Stimulated activated CD4-positive, alpha-beta T cell treated with anti-CD3 and anti-CD28 coated beads, TNF-alpha, amount 100 ng/mL, for 4 hours (primary cell): ENCODE data around the gene C11orf68.
A peak's percentile ranks its signal among the peaks of the same experiment; 100 is the strongest.

Experiments
- DNase-seq, 3 experiments: peaks; one replicate each; pipeline ENCODE4 v3.0.0-alpha.2; 2020; ENCODE audit warnings: low read depth in 3 of 3

Gene C11orf68

DNA sequence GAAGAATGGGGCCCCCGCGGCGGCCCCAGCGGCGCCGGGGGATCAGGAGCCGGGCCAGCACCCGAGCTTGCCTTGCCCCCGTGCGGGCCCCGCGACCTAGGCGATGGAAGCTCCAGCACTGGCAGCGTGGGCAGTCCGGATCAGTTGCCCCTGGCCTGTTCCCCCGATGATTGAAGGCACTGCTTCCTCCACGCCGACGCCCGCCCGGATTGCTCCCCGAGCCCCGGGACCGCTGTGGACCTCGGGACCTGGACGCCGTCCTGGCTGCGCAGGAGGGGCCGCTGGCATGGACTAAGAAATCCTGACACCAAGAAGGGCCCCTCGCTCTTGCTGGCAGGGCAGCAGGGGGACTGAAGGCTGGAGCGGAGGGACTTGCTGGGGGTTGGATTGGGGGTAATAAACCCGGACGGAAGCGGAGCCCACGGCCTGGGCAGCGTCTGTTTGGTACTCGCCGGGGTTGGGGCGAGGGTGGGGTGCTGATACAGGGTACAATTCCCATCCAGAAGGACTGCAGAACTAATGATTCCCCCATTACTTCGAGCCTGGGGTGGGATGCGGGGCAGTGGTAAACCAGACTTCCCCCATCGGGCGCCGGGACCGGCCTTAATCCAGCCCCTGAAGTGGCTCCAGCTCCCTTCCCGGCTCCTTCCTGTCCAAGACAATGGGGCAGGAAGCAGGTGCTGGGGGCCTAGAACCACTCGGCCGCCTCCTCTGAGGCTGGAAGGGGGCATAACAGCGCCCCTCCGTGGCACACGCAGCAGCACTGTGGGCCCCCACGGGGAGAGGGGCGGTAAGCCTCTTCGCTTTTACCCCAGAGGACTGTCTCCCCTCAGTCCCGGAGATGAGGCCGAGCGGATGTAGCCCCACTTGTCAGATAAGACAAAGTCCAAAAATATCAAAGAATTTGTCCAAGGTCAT, 27.4 kb downstream of the C11orf68 start:
- DNase-seq = peak in 1 of 3 experiments; percentile 53

DNA sequence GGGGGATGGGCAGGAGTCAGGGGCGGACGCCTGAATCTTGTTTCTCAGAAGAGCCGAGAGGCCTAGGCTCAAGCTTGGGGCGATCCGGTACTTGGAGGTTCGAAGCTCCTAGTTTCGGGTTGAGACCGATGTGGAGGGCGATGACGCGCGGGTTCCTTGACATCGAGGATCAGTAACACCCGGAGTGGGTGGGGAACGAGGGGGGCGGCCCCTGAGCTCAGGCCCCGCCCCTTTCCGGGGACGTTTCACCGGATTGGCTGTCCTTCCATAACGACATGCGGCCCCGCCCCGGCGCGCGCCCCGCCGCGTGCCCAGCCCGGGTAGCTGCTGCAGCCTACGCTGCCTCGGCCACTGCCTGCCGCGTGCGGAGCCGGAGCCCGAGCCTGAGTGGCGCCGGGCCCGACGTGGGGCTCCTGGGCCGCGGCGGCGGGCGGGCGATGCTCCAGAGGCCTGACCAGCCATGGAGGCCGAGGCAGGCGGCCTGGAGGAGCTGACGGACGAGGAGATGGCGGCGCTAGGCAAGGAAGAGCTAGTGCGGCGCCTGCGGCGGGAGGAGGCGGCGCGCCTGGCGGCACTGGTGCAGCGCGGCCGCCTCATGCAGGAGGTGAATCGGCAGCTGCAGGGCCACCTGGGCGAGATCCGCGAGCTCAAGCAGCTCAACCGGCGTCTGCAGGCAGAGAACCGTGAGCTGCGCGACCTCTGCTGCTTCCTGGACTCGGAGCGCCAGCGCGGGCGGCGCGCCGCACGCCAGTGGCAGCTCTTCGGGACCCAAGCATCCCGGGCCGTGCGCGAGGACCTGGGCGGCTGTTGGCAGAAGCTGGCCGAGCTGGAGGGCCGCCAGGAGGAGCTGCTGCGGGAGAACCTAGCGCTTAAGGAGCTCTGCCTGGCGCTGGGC, 28.3 kb downstream of the C11orf68 start, which contains the start of gene CCDC85B:
TSS of gene CCDC85B (plus strand) at position 350 of the 895 bp plus-strand sequence. CDS start at position 461, 111 bp downstream.
- peak; percentile 97 to 98 (median 97) for DNase-seq

DNA sequence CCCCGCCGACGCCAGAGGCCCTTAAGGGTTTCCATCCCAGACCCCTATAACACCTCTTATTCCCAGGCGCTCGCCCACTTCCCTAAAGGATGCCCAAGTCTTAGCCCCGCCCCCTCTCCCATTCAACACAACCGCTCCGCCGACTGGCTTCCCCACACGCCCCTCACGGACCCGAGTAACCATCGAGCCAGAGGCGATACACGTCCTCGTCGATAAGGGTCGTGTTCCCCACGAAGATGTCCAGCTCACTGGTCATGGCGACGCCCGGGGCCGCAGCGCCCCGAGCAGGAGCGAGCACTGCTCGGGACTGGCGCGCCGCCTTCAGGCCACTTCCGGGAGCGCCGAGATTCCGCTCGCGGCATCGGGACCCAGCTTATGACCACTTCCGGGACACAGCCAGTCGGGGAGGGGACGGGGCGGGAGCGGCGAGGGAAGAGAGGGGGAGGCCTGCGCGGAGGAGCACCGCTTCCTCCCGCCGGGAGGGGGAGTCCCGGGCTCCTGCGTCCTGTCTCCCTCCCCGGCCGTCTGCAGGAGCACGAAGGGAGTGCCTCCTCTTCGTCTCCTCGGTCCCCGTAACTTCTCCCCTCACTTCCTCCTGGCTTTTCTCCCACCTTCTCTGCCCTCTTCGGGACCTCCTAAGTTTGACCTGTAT, 30.6 kb downstream of the C11orf68 start, which contains the start of gene FIBP:
TSS of gene FIBP (minus strand) at position 309 of the 652 bp plus-strand sequence. CDS start at position 256, 53 bp downstream.
- DNase-seq = peak; percentile 86 to 94 (median 90)

DNA sequence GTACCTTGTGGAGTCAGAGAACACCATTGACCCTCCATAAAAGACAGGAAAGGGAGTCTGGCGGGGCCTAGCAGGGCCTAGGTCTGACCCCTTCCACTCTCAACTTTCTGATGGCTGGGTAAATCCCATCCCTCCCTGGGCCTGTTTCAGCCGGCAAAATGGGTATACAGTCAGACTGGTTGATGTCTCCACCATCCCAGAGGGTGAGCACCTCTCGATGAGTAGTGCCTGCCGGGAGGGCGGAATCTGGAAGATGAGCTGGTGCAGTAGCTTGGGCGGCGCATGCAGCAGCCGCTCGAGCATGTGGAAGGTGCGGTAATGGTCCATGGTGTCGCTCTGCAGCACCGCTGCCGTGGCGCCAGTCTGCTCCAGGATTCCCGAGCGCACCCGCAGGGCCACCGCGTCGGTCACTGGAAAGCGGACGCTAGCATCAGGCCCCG, 31.1 kb downstream of the C11orf68 start:
- DNase-seq = no peak

DNA sequence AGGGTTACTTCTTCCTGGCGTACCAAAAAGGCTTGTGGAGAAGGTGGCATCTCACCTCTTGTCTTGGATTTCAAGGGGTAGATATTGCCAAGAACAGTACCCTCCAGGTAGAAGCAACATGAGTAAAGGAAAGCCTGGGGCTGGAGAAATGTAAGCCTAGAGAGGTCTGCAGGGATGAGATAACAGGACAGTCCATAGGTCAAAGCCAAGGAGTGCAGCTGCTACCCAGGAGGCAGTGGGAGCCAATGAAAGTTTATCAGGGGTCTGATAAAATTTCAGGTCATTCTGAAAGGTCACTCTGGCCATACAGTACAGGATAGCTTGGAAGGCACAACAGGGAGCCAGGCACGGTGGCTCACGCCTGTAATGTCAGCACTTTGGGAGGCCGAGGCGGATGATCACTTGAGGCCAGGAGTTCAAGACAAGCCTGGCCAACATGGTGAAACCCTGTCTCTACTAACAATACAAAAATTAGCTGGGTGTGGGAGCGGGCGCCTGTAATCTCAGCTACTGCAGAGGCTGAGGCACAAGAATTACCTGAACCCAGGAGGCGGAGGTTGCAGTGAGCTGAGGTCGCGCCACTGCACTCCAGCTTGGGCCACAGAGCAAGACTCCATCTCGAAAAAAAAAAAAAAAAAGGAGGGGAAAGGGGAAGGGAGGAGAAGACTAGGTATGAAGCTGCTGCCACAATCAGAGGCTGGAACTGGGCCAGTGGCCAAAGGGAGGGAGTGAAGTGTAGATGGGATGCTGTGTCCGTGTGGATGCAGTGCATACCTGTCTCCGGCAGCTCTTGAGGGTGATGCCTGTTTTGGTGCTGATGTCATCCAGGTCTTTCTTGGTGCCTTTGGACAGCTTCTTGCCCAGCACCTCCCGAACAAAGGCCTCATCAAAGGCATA, 31.8 kb downstream of the C11orf68 start:
- DNase-seq = no peak

DNA sequence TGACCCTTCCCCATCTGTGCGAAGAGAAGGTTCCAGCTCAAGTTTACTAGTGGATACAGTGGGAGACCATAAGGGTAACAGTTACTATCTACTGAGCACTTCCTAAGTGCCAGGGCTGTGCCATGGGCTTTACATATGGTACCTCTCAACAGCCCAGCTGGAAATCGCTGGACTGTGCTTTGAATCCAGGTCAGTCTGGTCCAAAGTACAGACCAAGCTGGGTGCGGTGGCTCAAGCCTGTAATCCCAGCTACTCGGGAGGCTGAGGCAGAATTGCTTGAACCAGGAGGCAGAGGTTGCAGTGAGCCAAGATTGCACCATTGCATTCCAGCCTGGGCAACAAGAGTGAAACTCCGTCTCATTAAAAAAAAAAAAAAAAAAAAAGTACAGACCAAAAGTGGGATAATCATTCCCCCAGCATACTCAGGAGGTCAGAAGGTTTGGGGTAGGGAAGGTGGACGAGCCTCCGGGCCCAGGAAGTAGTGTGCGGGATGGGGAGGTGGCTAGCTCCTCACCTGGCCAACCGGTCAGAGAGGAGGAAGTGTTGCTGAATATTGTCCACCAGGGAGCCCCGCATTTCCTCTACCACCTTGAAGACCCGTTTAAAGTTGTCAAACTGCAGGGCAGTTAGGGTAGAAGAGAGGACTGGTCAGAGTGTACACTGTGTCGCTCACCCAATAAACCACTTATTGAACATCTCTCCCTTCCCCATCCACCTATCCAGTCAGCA, 32.9 kb downstream of the C11orf68 start:
- no peak for DNase-seq

DNA sequence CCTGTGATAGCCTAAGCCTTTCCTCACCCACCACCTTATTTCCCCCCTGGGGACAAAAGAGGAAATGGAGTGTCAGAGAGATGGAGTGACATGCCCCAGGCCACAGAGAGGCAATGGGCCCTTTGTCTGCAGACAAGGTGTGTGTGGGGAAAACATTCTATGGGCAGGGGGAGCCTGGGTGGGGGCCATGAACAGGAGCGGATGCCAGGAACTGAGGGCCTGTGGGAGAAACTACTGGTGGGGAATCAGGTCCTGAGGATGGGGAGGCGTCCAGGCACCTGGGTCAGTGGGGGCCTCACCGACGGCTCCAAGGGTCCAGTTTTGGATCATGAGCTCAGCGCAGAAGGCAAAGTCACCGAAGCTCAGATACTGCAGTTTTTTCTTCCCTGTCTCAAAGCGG, 33.6 kb downstream of the C11orf68 start:
- no peak for DNase-seq

DNA sequence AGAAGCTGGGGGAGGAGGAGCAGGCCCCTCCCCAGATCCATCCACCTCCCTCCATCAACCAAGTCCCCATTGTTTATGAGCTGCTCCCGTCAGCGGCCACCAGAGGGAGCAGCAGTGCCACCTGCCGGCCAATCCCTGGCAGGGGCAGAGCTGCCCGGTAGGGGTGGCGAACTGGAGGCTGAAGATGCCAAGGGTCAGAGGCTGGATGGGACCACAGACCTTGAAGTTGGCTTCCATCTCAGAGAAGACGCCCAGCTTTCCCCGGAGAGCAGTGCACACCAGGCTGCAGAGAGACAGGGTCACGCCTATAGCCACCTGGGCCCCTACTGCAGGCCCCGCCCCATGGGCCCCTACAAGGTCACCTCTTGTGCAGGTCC, 34.2 kb downstream of the C11orf68 start:
- DNase-seq = peak; percentile 63 to 70 (median 67)

DNA sequence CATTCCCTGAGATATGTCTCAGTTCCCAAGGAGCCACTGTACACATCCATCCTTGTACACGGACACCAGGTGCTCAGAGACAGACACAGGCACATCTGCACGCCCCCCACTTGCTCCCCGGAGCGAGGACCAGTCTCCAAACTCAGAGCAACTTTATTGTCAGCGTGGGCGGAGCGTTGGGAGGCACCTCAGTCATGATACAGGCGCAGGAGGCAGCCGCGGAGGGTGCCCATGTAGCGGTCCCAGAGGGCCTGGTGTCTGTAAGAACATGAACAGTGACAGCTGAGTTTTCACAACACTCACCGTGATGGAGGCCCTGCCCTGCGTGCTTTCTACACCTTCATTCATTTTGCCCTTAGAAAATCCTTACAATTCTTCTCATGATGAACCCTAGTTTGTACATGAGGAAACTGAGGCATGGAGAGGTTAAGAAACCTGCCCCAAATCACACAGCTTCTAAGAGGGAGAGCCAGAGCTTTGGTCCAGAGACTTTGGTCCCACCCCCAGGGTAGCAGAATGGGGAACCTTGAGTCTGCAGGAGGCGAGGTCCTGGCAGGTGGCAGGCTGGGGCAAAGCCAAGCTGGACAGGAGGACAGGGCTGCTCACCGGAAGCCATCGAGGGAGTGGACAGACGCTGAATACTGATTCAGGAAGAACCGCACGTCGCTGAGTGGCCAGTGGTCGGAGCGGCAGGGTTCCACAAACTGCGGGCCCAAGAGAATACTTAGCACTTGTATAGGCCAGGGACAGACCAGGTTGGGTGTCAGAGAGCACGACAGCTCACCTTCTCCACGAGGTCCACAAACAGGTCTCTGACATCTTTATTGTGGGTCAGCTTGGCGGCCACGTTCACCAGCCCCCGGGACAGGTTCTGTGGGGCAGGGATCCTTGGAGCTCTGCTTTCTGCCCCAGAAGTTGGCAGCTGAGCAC, 34.8 kb downstream of the C11orf68 start:
- DNase-seq = no peak

DNA sequence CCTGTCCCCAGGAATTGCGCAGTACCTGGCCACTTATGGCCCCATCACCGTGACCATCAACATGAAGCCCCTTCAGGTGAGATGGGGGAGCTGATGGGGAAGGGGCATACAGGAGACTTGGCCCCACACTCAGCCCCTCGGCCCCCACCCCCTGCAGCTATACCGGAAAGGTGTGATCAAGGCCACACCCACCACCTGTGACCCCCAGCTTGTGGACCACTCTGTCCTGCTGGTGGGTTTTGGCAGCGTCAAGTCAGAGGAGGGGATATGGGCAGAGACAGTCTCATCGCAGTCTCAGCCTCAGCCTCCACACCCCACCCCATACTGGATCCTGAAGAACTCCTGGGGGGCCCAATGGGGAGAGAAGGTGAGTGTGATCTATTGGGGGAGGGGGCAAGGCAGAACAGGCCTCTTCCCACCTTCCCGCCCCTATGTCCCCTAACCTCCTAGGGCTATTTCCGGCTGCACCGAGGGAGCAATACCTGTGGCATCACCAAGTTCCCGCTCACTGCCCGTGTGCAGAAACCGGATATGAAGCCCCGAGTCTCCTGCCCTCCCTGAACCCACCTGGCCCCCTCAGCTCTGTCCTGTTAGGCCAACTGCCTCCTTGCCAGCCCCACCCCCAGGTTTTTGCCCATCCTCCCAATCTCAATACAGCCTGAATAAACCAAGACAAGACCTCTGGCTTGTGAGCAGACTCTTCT, 35.7 kb downstream of the C11orf68 start:
- no peak for DNase-seq

DNA sequence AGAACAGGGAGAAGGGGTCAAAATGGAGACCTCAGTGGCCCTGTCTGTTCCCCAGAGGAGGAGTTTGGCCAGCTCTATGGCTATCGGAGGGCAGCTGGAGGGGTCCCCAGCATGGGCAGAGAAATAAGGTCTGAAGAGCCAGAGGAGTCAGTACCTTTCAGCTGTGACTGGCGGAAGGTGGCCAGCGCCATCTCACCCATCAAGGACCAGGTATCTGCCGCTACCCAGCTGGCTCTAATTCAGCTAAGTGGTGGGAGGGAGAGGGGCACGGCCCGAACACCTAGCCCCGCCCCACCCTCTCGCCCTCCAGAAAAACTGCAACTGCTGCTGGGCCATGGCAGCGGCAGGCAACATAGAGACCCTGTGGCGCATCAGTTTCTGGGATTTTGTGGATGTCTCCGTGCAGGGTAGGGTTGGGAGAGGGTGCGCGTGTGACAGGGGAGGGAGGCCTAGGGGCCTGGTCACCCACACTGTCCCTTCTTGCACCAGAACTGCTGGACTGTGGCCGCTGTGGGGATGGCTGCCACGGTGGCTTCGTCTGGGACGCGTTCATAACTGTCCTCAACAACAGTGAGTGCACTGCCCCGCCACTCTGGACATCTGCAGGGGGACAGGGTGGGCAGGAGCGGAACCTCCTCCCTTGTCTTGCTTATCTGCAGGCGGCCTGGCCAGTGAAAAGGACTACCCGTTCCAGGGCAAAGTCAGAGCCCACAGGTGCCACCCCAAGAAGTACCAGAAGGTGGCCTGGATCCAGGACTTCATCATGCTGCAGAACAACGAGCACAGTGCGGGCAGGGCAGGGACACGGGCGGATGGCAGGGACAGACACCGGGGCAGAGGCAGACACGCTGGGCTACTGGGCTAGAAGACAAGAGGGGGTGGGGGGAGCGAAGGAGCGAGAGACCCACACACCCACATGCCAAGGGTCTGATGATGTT, 36.5 kb downstream of the C11orf68 start:
- no peak for DNase-seq

DNA sequence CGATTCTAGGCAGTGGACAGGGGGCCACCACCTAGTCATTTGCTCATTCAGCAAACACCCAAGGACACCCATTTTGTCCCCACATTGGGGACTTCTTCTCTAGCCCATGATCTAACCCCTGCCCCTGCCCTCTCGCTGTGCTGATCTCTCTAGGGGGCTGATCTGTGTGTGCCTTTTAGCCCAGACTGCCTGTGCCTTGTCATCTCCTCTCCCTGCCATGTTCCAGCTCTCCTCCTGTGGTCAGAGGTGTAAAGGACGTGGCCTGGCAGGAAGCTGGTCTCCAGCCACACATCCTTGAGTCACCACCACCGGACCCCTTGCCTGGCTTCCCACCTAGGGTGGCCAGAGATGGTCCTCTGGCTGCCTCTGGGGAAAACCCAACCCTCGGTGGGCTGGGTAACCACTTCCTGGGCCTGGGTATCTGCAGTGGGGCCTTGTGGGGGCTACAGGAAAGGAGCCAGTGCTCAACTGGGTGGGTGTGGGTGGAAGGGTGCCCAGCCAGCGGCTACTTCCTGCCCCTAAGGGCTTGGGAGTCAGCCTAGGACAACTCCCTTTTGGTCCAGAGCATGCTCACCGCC, 37.9 kb downstream of the C11orf68 start:
- DNase-seq = no peak

DNA sequence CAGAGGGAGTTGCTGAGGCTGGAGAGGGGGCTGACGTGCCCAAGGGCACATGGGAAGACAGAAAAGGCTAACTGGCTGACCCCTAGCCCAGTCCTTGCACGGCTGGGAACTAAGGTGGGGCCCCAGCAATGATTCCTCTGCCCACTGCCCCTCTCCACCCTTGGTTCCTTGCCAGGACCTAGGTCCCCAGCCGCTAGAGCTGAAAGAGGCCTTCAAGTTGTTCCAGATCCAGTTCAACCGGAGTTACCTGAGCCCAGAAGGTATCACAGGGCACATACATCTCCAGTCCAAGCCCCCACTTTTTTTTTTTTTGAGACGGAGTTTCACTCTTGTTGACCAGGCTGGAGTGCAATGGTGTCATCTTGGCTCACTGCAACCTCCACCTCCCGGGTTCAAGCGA, 38.8 kb downstream of the C11orf68 start:
- no peak for DNase-seq

DNA sequence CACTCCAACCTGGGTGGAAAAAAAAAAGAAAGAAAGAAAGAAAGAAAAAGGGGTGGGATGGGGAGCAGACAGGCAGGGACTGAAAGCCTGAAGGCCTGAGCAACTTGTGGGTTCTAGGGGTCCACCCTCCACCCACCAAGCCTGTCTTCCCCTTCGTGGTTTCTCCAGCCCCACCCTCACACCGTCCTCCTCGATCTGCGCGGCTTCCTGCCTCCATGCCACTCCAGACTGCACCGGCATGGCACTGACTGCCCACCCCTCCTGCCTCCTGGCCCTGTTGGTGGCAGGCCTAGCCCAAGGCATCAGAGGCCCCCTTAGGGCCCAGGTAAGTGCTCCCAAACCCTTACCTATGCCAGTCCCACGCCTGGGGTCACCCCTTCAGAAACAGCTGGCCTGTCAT, 39.2 kb downstream of the C11orf68 start, which contains the start of gene CTSW:
TSS of gene CTSW (plus strand) at position 221 of the 400 bp plus-strand sequence. CDS start at position 239, 18 bp downstream.
- no peak for DNase-seq

DNA sequence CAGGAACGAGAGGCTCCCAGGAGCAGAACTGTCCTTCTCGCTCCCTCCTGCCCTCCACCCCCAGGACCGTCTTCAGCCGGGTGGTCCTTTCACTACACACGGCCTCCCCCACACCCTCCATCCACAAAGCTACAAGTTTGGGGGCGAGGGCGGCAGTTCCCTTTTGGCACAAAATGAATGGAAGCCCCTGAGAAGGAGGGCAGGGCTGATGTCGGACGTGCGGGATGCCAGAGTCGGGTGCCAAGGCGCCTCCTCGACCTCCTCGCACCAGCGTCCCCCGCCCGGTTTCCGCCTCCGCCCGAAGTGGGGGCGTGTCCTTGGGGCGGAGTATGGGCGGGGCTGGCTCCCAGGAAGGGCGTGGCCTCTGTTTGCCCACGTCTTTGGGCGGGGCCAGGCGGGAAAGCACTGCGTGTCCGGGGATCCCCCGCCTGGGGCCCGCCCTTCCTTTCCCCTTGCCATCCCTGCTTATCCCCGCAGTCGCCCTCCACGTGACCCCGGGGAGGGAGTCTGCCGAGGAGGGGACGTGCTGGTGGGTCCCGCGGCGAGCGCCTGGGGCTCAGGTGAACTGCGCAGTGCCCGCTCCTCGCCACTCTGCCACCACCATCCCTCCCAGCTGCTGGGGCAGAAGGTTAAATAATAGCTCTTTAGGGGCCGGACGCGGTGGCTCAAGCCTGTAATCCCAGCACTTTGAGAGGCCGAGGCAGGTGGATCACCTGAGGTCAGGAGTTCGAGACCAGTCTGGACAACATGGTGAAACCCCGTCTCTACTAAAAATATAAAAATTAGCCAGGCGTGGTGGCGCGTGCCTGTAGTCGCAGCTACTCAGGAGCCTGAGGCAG, 45.3 kb downstream of the C11orf68 start:
- peak; percentile 93 to 97 (median 96) for DNase-seq
